AG10803 (cell line): ENCODE data around the gene CPZ.

Experiments used
- DNase-seq: peaks from one replicate; pipeline ENCODE4 v3.0.0; 2010; ENCODE audit warnings: low read depth
- H3K4me3 ChIP-seq: 2 replicates; pipeline ENCODE4 v1.5.1; 2011; ENCODE audit warnings: mild to moderate bottlenecking, low read length, control low read depth
- CTCF ChIP-seq: conservative IDR thresholded peaks from 2 replicates; pipeline ENCODE4 v1.5.1; 2011; ENCODE audit warnings: mild to moderate bottlenecking, low read length, control low read depth, inconsistent platforms

Gene CPZ

GRCh38 chr4:8664031-8664805 lies 71.7 kb downstream of the CPZ start:
- no peak overlapping the region for H3K4me3 ChIP-seq
- DNase-seq: no peak
- TF ChIP-seq CTCF: no peak

DNA sequence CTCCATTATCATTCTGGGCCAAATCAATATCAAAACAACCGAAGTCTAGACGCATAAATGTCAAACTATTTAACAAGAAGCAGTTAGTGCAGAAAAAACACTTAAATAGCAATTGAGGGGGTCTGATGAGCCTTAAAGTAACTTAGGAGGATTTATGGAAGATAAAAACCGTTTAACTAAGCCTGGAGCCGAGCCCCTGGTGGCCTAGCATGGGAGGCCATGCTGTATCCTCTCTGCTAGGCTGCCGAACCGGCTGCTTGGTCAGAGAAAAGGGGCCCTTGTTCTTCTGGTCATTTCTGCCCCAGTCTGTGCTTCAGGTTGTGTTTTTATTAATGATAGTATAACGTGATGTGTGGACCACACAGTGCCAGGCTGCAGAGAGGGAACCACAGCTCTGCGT lies 72.4 kb downstream of the CPZ start:
- TF ChIP-seq CTCF: no peak
- no peak for DNase-seq

GRCh38 chr4:8665406-8666360 lies 73.1 kb downstream of the CPZ start:
- DNase-seq: no peak
- H3K4me3 ChIP-seq: no peak overlapping the region

More for the DNA sequence above, 72.4 kb downstream of the CPZ start:
- H3K4me3 ChIP-seq: no peak overlapping the region

DNA sequence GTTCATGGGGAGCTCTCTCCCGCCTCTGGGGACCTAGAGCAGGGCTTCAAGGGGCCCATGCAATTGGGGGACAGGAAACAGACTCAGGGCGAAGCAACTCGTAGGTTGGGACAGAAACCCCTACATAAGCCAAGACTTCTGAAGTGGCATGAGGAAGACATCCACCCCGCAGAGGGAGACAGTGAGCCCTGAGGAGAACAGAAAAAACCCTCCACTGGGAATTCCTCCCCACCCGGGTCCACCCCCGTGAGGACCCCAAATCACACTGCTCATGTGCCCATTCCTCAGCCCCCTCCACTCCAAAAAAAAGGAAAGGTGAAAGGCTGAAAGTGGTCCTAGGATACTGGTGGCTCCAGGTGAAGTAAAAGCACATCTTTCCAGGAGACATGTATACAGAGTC lies 74.0 kb downstream of the CPZ start:
- DNase-seq: no peak
- TF ChIP-seq CTCF: no peak
- H3K4me3 ChIP-seq: no peak overlapping the region

More at GRCh38 chr4:8665406-8666360, 73.1 kb downstream of the CPZ start:
- no peak for TF ChIP-seq CTCF
